ENCODE measurements around the gene MYO5A.
"Not testable (repeated sequence)": the region's sequence is repeated elsewhere in the genome, so short reads cannot be mapped to it uniquely, and the experiment has no call there.

The MYO5A gene

GRCh38 chr15:52466134-52466701 lies 62.5 kb downstream of the MYO5A start:
- TF ChIP-seq TARDBP (IDR thresholded peaks at IDR 0.05): no peak
- no peak for TF ChIP-seq HDGF (IDR thresholded peaks at IDR 0.05; ENCODE audit: borderline replicate concordance)
- TF ChIP-seq ELF4 (IDR thresholded peaks at IDR 0.05): no peak
- no peak for TF ChIP-seq FOXA1 (IDR thresholded peaks at IDR 0.05)
- no peak for TF ChIP-seq ARNT (IDR thresholded peaks at IDR 0.05)
- TF ChIP-seq ZNF384 (IDR thresholded peaks at IDR 0.05): no peak
- no peak for TF ChIP-seq L3MBTL2 (conservative IDR thresholded peaks at IDR 0.05)
- no peak for TF ChIP-seq LEF1 (IDR thresholded peaks at IDR 0.05; ENCODE audit: borderline replicate concordance)
- no peak for TF ChIP-seq FOXM1 (IDR thresholded peaks at IDR 0.05; ENCODE audit: borderline replicate concordance)
- TF ChIP-seq NFRKB (IDR thresholded peaks at IDR 0.05): no peak
- no peak for TF ChIP-seq FOXK2 (IDR thresholded peaks at IDR 0.05)

GRCh38 chr15:52464478-52464877 lies 64.2 kb downstream of the MYO5A start:
- DNase-seq (ENCODE audit: extremely low spot score): no peak
- no peak for TF ChIP-seq LEF1 (IDR thresholded peaks at IDR 0.05; ENCODE audit: borderline replicate concordance)
- no peak for TF ChIP-seq BHLHE40 (IDR thresholded peaks at IDR 0.05; ENCODE audit: borderline replicate concordance)
- TF ChIP-seq SUZ12 (IDR thresholded peaks at IDR 0.05): no peak
- TF ChIP-seq FOXA1 (IDR thresholded peaks at IDR 0.05): no peak
- no peak for TF ChIP-seq ARNT (IDR thresholded peaks at IDR 0.05)
- no peak for TF ChIP-seq PKNOX1 (IDR thresholded peaks at IDR 0.05)
- TF ChIP-seq FOXM1 (IDR thresholded peaks at IDR 0.05; ENCODE audit: borderline replicate concordance): no peak
- TF ChIP-seq CTBP1 (IDR thresholded peaks at IDR 0.05; ENCODE audit: borderline replicate concordance): no peak
- TF ChIP-seq NFRKB (IDR thresholded peaks at IDR 0.05): no peak
- TF ChIP-seq L3MBTL2 (conservative IDR thresholded peaks at IDR 0.05): no peak
- TF ChIP-seq ELF4 (IDR thresholded peaks at IDR 0.05): no peak
- no peak for TF ChIP-seq ZNF384 (IDR thresholded peaks at IDR 0.05)
- no peak for TF ChIP-seq SP1 (IDR thresholded peaks at IDR 0.05)
- TF ChIP-seq HDGF (IDR thresholded peaks at IDR 0.05; ENCODE audit: borderline replicate concordance): no peak
- TF ChIP-seq TARDBP (IDR thresholded peaks at IDR 0.05): no peak
- no peak for TF ChIP-seq FOXK2 (IDR thresholded peaks at IDR 0.05)
- ChIA-PET POLR2A (no interaction called here), CTCF (no interaction called here)

More at GRCh38 chr15:52466134-52466701, 62.5 kb downstream of the MYO5A start:
- POLR2A ChIA-PET: no interaction called here
- CTCF ChIA-PET: no interaction called here
- no peak for DNase-seq (ENCODE audit: extremely low spot score)

GRCh38 chr15:52464040-52464439 lies 64.6 kb downstream of the MYO5A start:
- CTCF ChIA-PET: no interaction called here
- POLR2A ChIA-PET: no interaction called here
- no peak for TF ChIP-seq BHLHE40 (IDR thresholded peaks at IDR 0.05; ENCODE audit: borderline replicate concordance)
- no peak for TF ChIP-seq NFRKB (IDR thresholded peaks at IDR 0.05)
- TF ChIP-seq PKNOX1 (IDR thresholded peaks at IDR 0.05): no peak
- TF ChIP-seq FOXA1 (IDR thresholded peaks at IDR 0.05): no peak
- TF ChIP-seq HDGF (IDR thresholded peaks at IDR 0.05; ENCODE audit: borderline replicate concordance): no peak
- TF ChIP-seq ELF4 (IDR thresholded peaks at IDR 0.05): no peak
- TF ChIP-seq ZNF384 (IDR thresholded peaks at IDR 0.05): no peak
- TF ChIP-seq FOXK2 (IDR thresholded peaks at IDR 0.05): no peak
- no peak for TF ChIP-seq TARDBP (IDR thresholded peaks at IDR 0.05)
- TF ChIP-seq CTBP1 (IDR thresholded peaks at IDR 0.05; ENCODE audit: borderline replicate concordance): no peak
- no peak for TF ChIP-seq ARNT (IDR thresholded peaks at IDR 0.05)
- TF ChIP-seq FOXM1 (IDR thresholded peaks at IDR 0.05; ENCODE audit: borderline replicate concordance): no peak
- TF ChIP-seq SUZ12 (IDR thresholded peaks at IDR 0.05): no peak
- TF ChIP-seq L3MBTL2 (conservative IDR thresholded peaks at IDR 0.05): no peak
- no peak for TF ChIP-seq LEF1 (IDR thresholded peaks at IDR 0.05; ENCODE audit: borderline replicate concordance)
- no peak for TF ChIP-seq SP1 (IDR thresholded peaks at IDR 0.05)
- DNase-seq (ENCODE audit: extremely low spot score): no peak

- DNase-seq (ENCODE audit: extremely low spot score): no peak
- ChIA-PET POLR2A (no interaction called here), CTCF (no interaction called here)
- TF ChIP-seq FOXK2 (IDR thresholded peaks at IDR 0.05): no peak
- no peak for TF ChIP-seq FOXM1 (IDR thresholded peaks at IDR 0.05; ENCODE audit: borderline replicate concordance)
- no peak for TF ChIP-seq ELF4 (IDR thresholded peaks at IDR 0.05)
- TF ChIP-seq CTBP1 (IDR thresholded peaks at IDR 0.05; ENCODE audit: borderline replicate concordance): no peak
- no peak for TF ChIP-seq FOXA1 (IDR thresholded peaks at IDR 0.05)
- TF ChIP-seq TARDBP (IDR thresholded peaks at IDR 0.05): no peak
- no peak for TF ChIP-seq HDGF (IDR thresholded peaks at IDR 0.05; ENCODE audit: borderline replicate concordance)
- TF ChIP-seq SUZ12 (IDR thresholded peaks at IDR 0.05): no peak
- no peak for TF ChIP-seq ZNF384 (IDR thresholded peaks at IDR 0.05)
- TF ChIP-seq SP1 (IDR thresholded peaks at IDR 0.05): no peak
- no peak for TF ChIP-seq BHLHE40 (IDR thresholded peaks at IDR 0.05; ENCODE audit: borderline replicate concordance)
These were observed 65.0 kb downstream of the MYO5A start for GRCh38 chr15:52463638-52464037.

- DNase-seq (ENCODE audit: extremely low spot score): no peak
- TF ChIP-seq L3MBTL2 (conservative IDR thresholded peaks at IDR 0.05) (no peak), PKNOX1 (IDR thresholded peaks at IDR 0.05) (no peak), HDGF (IDR thresholded peaks at IDR 0.05; ENCODE audit: borderline replicate concordance) (no peak), FOXM1 (IDR thresholded peaks at IDR 0.05; ENCODE audit: borderline replicate concordance) (no peak), BHLHE40 (IDR thresholded peaks at IDR 0.05; ENCODE audit: borderline replicate concordance) (no peak), FOXK2 (IDR thresholded peaks at IDR 0.05) (no peak)
- ChIA-PET POLR2A (no interaction called here), CTCF (no interaction called here)
These were observed 65.8 kb downstream of the MYO5A start for GRCh38 chr15:52462806-52463360.

GRCh38 chr15:52459701-52460100 lies 69.0 kb downstream of the MYO5A start:
- CTCF ChIA-PET; POLR2A ChIA-PET; DNase-seq (ENCODE audit: extremely low spot score): not testable (repeated sequence)

GRCh38 chr15:52459265-52459664 lies 69.4 kb downstream of the MYO5A start:
- DNase-seq (ENCODE audit: extremely low spot score); CTCF ChIA-PET: not testable (repeated sequence)
- POLR2A ChIA-PET: interaction anchor here (0.7 kb wide), 1 partner anchor 22 kb away, joined by 4 read pairs; no protein-coding TSS in a partner anchor
